Right ventricle myocardium inferior (tissue), 1 donor: ENCODE results near the gene ZNF579. TPM values are rescaled to one million over a fixed set of nuclear protein-coding genes. Genes with fewer than 3 reads are reported as not detected.

Experiments used
- ATAC-seq: fragments of 200-7000 bp; cut with Tn5 transposase; one replicate; pipeline ENCODE4 v1.9.1; 2020; ENCODE audit warnings: mild to moderate bottlenecking, moderate library complexity
- DNase-seq: peaks from one replicate; pipeline ENCODE4 v3.0.0; 2021; ENCODE audit errors: missing footprints
- intact Hi-C: fragments of 100-400 bp; cut with DNase I; formaldehyde crosslinking; loops from one replicate; pipeline ENCODE4 v1.11.0; 2022
- total RNA-seq: library from RNA; stranded (reverse); fragmentation: NEBNext Ultra II Directional; extraction: Animal tissue kit (Norgen Biotek cat#: 25700); gene quantifications from one replicate; pipeline ENCODE4 v1.2.1, GENCODE V29; 2021
- donor health status: DM: no; HTN: yes; CAD: no; lungs with severe emphysema.

The ZNF579 gene
- total RNA-seq, 1 donor from 2014 or later: 13.1 TPM

DNA sequence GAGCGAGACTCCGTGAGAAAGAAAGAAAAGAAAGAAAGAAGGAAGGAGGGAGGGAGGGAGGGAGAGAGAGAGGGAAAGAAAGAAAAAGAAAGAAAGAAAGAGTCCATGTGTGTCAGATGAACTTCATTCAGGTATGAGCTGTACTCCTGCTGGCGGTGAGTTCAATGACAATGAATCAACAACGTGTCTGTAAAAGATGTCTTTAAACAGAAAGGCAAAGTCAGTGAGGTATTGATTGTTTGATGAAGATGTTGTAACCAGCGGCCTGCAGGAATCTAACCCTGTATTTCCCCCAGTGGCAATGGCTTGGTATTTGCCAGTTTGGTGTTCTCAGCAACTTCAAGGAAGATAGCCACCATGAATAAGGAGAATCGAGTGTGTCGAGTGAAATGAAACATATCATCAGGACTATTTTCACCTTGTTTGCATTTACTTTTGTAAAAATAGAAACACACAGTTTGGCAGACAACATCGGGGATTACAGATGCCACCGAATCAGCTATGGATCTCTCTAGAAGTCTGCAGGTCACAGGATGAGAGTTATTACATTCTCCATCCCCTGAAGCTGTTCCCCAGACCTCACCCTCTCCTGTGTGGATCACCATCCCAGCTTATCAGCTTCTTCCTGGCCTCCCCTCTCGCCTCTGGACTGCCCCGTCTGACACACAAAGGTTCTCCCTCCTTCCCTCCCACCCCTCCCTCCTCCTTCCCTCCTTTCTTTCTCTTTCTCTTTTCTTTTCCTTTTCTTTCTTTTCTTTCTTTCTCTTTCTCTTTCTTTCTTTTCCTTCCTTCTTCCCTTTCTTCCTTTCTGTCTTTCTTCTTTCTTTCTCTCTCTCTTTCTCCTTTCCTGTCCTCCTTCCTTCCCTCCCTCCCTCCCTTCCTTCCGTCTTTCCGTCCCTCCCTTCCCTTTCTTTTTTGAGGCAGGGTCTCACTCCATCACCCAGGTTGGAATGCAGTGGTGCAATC, 27.1 kb downstream of the ZNF579 start:
- DNase-seq: no peak
- intact Hi-C loops: no loop called here
- ATAC-seq: no peak

DNA sequence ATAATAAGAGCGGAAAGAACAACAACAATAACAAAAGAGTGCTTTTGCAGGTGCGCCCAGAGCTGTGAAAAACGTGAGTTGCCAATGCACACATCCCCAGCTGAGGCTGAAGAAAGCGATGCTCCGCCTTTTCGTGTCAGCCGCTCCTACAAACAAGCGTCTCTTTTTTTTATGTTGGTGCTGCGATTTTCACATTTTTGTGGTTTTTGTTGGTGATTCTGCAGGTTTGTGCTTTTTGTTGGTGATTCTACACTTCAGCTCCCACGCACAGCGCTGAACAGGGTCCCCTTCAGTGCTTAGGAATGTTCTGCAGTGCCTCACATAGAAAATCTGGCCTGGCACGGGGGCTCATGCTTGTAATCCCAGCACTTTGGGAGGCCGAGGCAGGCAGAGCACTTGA, 28.0 kb downstream of the ZNF579 start:
- DNase-seq (no peak), ATAC-seq (no peak)
- intact Hi-C loops: no loop called here

DNA sequence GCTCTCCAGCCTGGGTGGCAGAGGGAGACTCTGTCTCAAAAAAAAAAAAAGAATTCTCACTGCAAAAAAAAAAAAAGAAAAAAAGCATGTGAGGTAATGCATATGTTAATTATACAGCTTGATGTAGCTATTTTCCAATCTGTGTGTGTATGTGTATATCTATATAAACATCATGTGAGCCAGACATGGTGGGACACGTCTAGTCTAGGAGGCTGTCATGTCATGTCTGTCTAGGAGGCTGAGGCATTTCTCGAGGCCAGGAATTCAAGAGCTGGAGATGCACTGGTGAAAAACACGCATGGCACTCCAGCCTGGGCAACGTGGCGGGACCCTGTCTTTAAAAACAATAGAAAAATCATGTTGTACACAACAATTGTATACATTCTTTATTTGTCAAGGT, 28.4 kb downstream of the ZNF579 start:
- intact Hi-C loops: no loop called here
- DNase-seq (no peak), ATAC-seq (no peak)

DNA sequence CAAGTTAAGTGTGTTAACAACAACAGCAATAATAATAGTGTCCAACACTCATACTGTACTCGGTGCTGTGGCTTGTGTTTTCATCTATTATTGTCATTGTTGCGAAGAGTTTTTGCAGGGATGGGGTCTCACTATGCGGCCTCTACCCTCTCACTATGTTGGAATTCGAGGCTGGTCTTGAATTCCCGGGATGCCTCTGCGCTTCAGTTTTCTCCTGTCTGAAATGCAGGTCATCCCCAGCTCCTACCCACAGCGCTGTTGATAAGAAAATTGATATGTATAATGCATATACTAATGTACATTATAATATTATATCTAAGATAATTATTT, 30.4 kb downstream of the ZNF579 start:
- intact Hi-C loops: no loop called here
- ATAC-seq: no peak
- no peak for DNase-seq

DNA sequence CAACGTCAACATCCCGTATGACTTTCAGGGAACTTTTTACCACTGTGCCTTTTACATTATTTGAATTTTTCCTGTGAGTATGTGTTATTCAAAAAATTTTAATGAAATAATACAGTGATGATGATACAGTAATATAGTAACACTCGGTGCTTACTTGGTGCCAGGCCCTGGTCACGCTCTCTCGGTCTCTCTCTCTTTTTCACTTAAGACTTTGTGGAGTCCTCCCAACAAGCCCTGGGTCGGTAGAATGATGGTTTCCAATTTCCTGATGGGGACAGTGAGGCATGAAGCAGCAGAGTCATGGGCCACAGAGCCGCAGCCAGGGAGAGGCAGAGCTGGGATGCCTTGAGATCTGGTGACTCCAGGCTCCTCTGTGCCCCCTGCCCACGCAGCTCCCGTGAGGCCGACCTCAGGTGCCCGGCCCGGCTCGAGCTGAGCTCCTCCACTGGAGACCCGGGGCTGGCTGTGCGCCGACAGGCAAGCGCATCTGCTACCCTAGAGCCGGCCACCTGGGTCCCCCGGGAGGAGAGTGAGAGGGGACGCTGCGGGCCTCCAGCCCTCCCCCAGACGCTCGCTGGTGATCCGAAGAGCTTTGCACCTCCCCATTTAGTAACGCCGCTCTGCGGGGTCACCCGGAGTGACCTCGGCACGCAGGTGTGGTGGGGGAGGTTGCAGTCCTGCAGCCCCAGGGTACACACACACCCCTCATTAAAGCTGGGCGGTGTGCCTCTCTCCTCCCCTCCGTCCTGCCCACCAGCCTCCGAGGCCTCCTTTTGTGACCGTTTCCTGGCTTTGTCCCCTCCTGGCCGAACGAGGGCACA, 30.9 kb downstream of the ZNF579 start:
- intact Hi-C loops: loop anchor here (5.0 kb wide), 1 partner anchor 33 kb away; the partner anchor contains the start of gene ZNF579
- DNase-seq: no peak
- no peak for ATAC-seq

- peak; percentile 87 for DNase-seq
- ATAC-seq: peak; percentile 72
- intact Hi-C loops: loop anchor here (1.0 to 5.0 kb wide), 3 partner anchors 16 to 54 kb away; partner anchors contain the start of gene ZNF579
Observed at GRCh38 chr19:55546822-55547614, 33.6 kb downstream of the ZNF579 start.

DNA sequence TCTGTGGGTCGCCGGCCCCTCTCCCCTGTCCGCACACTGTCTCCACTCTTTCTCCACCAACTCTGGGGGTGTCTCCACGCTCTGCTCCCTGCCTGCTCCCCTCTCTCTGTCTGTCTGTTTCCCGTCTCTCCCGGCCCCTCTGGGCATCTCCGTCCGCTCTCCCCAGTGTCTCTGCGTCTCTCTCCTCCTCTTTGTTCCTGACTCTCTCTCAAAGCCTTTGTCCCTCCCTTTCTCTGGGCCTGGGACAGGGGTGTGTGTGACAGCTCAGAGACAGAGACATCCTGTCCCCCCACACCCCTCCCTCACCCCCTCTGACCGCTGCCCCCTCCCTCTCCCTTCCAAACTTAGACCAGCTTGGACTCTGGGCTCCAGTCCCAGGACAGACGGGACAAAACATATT, 34.6 kb downstream of the ZNF579 start:
- peak; percentile 89 for ATAC-seq
- DNase-seq: no peak
- intact Hi-C loops: loop anchor here (1.0 to 5.0 kb wide), 2 partner anchors 36 to 55 kb away; partner anchors contain the start of gene ZNF579

GRCh38 chr19:55545443-55545842, 35.2 kb downstream of the ZNF579 start, which contains the start of gene SBK3:
TSS of gene SBK3 (minus strand) at chr19:55545543. CDS start at chr19:55545543, 0 bp downstream.
- intact Hi-C loops: loop anchor here (5.0 kb wide), 1 partner anchor 37 kb away; the partner anchor contains the start of gene ZNF579
- no peak for ATAC-seq
- no peak for DNase-seq

- intact Hi-C loops: loop anchor here (5.0 kb wide), 1 partner anchor 37 kb away; the partner anchor contains the start of gene ZNF579
- DNase-seq (no peak), ATAC-seq (no peak)
Observed at GRCh38 chr19:55544776-55545439, 35.7 kb downstream of the ZNF579 start.

- ATAC-seq (no peak), DNase-seq (no peak)
- intact Hi-C loops: no loop called here
Observed at GRCh38 chr19:55544014-55544413, 36.6 kb downstream of the ZNF579 start.

- intact Hi-C loops: no loop called here
- ATAC-seq (no peak), DNase-seq (no peak)
Observed at GRCh38 chr19:55543567-55543966, 37.1 kb downstream of the ZNF579 start.

GRCh38 chr19:55542292-55542855, 38.3 kb downstream of the ZNF579 start:
- intact Hi-C loops: no loop called here
- no peak for DNase-seq

DNA sequence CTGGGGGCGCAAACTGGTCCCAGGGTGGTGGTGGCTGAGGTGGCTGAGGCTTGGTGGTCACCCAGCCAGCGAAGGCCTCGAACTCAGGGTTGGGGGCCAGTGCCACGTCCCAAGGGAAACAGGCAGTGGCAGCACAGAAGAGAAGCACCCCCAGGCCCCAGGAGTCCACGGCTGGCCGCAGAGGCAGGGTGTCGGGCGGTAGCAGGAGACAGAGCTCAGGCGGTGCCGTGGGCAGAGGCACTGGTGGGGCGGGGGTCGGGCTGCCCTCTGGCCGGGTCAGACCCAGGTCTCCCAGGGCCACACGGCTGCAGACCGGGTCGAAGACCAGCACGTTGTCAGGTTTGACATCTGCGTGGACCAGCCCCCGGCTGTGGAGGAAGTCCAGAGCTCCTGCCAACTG, 39.6 kb downstream of the ZNF579 start:
- no peak for DNase-seq
- intact Hi-C loops: no loop called here
- ATAC-seq: no peak

More at GRCh38 chr19:55542292-55542855, 38.3 kb downstream of the ZNF579 start:
- ATAC-seq: no peak

- DNase-seq (no peak), ATAC-seq (peak; percentile 18)
- intact Hi-C loops: no loop called here
Observed at GRCh38 chr19:55540619-55541018, 40.0 kb downstream of the ZNF579 start.

DNA sequence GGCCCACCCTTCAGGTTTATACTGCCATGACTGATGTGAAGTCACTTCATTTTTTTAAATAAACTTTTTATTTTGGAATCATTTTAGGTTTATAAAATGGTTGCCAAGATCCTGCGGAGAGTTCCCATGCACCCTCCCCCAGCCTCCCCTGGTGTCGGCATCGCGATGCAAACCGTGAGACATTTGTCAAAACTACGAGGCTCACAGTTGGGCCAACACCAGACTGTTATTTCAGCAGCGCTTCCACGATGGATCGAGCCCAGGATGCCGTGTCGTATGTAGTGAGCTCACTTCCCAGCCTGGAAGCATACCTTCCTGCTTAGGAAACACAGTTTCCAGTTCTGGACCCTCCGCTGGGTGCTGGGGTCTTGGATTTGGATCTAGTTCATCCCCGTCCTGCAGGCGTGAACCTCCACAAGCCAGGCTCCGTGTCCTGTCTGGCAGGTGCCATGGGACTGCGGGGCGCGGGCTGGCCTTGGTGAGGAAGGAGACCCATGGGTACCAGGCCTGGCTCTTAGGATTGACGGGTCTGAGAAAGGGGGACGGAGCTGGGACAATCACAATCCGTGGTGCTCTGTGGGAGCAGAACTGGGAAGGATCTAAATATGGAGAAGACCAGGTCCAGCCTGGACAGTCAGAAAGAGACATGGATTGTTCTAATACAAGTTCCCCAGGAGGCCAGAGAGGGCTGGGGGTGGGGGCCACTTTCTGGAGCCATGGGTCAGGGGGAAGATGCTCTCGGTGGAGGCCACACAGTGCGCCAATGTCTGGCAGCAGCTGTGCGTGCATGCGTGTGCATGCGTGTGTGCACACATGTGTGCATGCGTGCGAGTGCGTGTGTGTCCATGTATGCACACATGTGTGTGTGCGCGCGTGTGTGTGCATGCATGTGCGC, 41.3 kb downstream of the ZNF579 start:
- intact Hi-C loops: no loop called here
- DNase-seq (no peak), ATAC-seq (no peak)

- DNase-seq (no peak), ATAC-seq (no peak)
- intact Hi-C loops: no loop called here
Observed at GRCh38 chr19:55538132-55538531, 42.5 kb downstream of the ZNF579 start.

- DNase-seq (no peak), ATAC-seq (no peak)
- intact Hi-C loops: loop anchor here (1.0 kb wide), 1 partner anchor 20 kb away; no protein-coding TSS in a partner anchor
Observed at GRCh38 chr19:55537741-55538111, 42.9 kb downstream of the ZNF579 start.
